ENCODE results near the gene KCTD20. TPM values are rescaled to one million over a fixed set of nuclear protein-coding genes. Genes with fewer than 3 reads are reported as not detected.

Gene KCTD20
- total and polyA plus RNA-seq, 9 of the 15 experiments (the other 6 are each of a cell fraction or from before 2014, with no cell fraction given) = 28.9 to 160 (median 70.6) TPM

DNA sequence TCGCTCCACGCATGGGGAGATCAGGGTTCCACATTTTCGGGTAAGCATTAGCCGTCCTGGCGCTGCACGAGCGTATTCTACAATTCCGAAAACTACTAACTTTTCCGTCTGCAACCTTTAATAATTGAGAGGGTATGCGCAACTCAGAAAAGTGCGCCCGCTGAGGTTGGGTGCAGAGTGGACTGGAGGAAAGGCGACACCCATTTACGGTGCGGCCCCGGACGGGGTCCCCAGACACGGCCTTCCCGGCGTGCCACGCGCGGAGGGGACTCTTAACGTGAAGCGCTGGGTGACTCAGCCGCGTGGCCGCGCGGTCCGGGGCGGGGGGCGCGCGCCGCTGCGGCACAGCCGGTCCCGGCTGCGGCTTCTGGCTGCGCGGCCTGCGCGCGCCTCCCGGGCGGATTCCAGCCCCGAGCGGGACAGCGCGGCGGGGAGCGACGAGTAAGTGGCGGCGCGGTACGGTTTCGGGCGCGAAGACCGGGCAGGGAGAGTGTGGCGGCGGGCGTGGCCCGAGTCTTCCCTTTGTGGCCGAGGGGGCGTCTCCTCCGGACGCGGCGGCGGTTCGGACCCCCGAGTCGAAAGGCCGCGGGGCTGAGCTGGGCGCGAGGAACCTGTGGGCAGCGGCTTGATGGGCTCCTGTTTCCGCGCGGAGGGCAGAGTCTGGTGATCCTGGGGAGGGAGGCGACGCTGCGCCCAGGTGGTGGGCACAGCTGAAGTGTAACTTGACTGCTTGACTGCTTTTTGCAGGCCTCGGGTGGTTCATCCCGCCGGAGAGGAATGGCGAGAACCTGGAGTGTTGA lies at the start of gene KCTD20, which contains the start of gene PXT1 (continued):
- TF ChIP-seq, protein P1, sequence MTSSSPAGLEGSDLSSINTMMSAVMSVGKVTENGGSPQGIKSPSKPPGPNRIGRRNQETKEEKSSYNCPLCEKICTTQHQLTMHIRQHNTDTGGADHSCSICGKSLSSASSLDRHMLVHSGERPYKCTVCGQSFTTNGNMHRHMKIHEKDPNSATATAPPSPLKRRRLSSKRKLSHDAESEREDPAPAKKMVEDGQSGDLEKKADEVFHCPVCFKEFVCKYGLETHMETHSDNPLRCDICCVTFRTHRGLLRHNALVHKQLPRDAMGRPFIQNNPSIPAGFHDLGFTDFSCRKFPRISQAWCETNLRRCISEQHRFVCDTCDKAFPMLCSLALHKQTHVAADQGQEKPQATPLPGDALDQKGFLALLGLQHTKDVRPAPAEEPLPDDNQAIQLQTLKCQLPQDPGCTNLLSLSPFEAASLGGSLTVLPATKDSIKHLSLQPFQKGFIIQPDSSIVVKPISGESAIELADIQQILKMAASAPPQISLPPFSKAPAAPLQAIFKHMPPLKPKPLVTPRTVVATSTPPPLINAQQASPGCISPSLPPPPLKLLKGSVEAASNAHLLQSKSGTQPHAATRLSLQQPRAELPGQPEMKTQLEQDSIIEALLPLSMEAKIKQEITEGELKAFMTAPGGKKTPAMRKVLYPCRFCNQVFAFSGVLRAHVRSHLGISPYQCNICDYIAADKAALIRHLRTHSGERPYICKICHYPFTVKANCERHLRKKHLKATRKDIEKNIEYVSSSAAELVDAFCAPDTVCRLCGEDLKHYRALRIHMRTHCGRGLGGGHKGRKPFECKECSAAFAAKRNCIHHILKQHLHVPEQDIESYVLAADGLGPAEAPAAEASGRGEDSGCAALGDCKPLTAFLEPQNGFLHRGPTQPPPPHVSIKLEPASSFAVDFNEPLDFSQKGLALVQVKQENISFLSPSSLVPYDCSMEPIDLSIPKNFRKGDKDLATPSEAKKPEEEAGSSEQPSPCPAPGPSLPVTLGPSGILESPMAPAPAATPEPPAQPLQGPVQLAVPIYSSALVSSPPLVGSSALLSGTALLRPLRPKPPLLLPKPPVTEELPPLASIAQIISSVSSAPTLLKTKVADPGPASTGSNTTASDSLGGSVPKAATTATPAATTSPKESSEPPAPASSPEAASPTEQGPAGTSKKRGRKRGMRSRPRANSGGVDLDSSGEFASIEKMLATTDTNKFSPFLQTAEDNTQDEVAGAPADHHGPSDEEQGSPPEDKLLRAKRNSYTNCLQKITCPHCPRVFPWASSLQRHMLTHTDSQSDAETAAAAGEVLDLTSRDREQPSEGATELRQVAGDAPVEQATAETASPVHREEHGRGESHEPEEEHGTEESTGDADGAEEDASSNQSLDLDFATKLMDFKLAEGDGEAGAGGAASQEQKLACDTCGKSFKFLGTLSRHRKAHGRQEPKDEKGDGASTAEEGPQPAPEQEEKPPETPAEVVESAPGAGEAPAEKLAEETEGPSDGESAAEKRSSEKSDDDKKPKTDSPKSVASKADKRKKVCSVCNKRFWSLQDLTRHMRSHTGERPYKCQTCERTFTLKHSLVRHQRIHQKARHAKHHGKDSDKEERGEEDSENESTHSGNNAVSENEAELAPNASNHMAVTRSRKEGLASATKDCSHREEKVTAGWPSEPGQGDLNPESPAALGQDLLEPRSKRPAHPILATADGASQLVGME (CRISPR knock-in tag; IDR thresholded peaks at IDR 0.05) = 0 out of 2 replicates have a peak, but pooled peaks have one; percentile 79
- TF ChIP-seq CBX2 (IDR thresholded peaks at IDR 0.05; ENCODE audit: insufficient read depth, low read length, poor library complexity, severe bottlenecking) = no peak
- TF ChIP-seq DDX20 (tag; IDR thresholded peaks at IDR 0.05; ENCODE audit: low read depth) = no peak
- no peak for TF ChIP-seq ZNF655 (CRISPR knock-in tag; IDR thresholded peaks at IDR 0.05)
- peak; percentile 95 for TF ChIP-seq ZNF197 (CRISPR knock-in tag; IDR thresholded peaks at IDR 0.05; ENCODE audit: low read depth)
- no peak for TF ChIP-seq HNRNPUL1 (IDR thresholded peaks at IDR 0.05; ENCODE audit: low read length)
- TF ChIP-seq EP400 (IDR thresholded peaks at IDR 0.05) = peak; percentile 86
- no peak for TF ChIP-seq ZEB2 (IDR thresholded peaks at IDR 0.05)
- TF ChIP-seq RBM17 (IDR thresholded peaks at IDR 0.05; ENCODE audit: borderline replicate concordance, low read depth, low read length) = no peak
- no peak for TF ChIP-seq PPARD (CRISPR knock-in tag; IDR thresholded peaks at IDR 0.05)
- peak; percentile 88 for TF ChIP-seq TAF7 (tag; IDR thresholded peaks at IDR 0.05)
- TF ChIP-seq SLC30A9 (CRISPR knock-in tag; IDR thresholded peaks at IDR 0.05) = no peak; the same call in 1 of the 2 replicates
- peak in 1 of 2 experiments; percentile 45; a peak in 1 of 4 replicates for TF ChIP-seq TEAD1 (CRISPR knock-in tag; IDR thresholded peaks at IDR 0.05)
- TF ChIP-seq TAF1 (IDR thresholded peaks at IDR 0.05; ENCODE audit: control insufficient read depth, extremely low read depth, insufficient read depth, low read length, severe bottlenecking) = peak; percentile 98
- no peak; the same call in 1 of the 2 replicates for TF ChIP-seq SMC3 (conservative IDR thresholded peaks at IDR 0.05; ENCODE audit: insufficient read depth, low read depth, low read length)
- peak; percentile 25; the same call in 1 of the 2 replicates for TF ChIP-seq NCOA1 (IDR thresholded peaks at IDR 0.05; ENCODE audit: low read depth)
- TF ChIP-seq SRF (CRISPR knock-in tag; IDR thresholded peaks at IDR 0.05) = peak; percentile 59 to 86; a peak in 1 of 4 replicates
- no peak for TF ChIP-seq HNRNPH1 (optimal IDR thresholded peaks at IDR 0.05; ENCODE audit: low read depth, low read length)
